BLaER1 (cell line): ENCODE data around the gene MRGPRX3.

Source experiments
- H3K27ac ChIP-seq: shearing (Covaris generic); formaldehyde crosslinking; 2 replicates; pipeline ENCODE4 v1.8.1; 2022
- H3K27me3 ChIP-seq: shearing (Covaris generic); formaldehyde crosslinking; 2 replicates; pipeline ENCODE4 v1.8.1; 2022
- H3K36me3 ChIP-seq: shearing (Covaris generic); formaldehyde crosslinking; 2 replicates; pipeline ENCODE4 v1.8.1; 2022
- H3K4me1 ChIP-seq: shearing (Covaris generic); formaldehyde crosslinking; 2 replicates; pipeline ENCODE4 v1.8.1; 2022
- H3K4me2 ChIP-seq: shearing (Covaris generic); formaldehyde crosslinking; 2 replicates; pipeline ENCODE4 v1.8.1; 2022
- H3K4me3 ChIP-seq: shearing (Covaris generic); formaldehyde crosslinking; 2 replicates; pipeline ENCODE4 v1.8.1; 2022
- H3K9ac ChIP-seq: shearing (Covaris generic); formaldehyde crosslinking; 2 replicates; pipeline ENCODE4 v1.8.1; 2022
- H3K9me3 ChIP-seq: shearing (Covaris generic); formaldehyde crosslinking; 2 replicates; pipeline ENCODE4 v1.8.1; 2022
- H4K20me1 ChIP-seq: shearing (Covaris generic); formaldehyde crosslinking; 2 replicates; pipeline ENCODE4 v1.8.1; 2022
- Cebpa-rat ChIP-seq: shearing (Covaris generic); IDR thresholded peaks from 2 replicates; pipeline ENCODE4 v1.8.1; 2022

The MRGPRX3 gene

DNA sequence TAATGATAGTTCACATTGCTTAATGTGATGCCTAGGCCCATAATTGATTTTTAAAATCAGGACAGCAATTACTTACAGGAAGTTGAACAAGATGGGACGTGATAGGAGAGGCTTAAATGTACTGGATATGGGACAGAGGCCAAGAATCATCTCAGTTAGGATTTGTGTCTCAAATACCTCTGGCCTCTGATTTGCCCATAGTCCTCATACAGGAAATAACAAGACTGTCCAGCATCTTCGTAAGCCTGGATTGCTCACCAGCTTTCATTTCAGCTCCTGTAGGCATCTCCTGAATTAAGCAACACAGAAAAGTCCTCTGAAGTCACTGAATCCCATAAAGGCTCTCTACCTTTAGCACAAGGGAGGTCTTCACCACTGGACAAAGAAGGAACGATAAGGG is at the start of gene MRGPRX3:
Gene MRGPRX3 (plus strand): TSS at position 231 of the 400 bp plus-strand sequence. CDS start 4,632 bp downstream, outside the sequence.
- Histone ChIP-seq H3K27ac (no peak within 1 kb of the TSS), H3K9ac (no peak within 1 kb of the TSS), H3K4me2 (no peak within 1 kb of the TSS), H3K9me3 (peaks cover 8% of the 10 kb centered on the region; the same call in 1 of the 2 replicates), H3K27me3 (no peaks in the 10 kb centered on the region), H4K20me1 (no peaks in the 10 kb centered on the region), H3K4me3 (no peak within 1 kb of the TSS), H3K4me1 (no peaks in the 10 kb centered on the region), H3K36me3 (no peaks in the 10 kb centered on the region)
- TF ChIP-seq Cebpa-rat: no peak

GRCh38 chr11:18088366-18088765 is 44.0 kb upstream of the MRGPRX3 start:
- no peaks in the 10 kb centered on the region for H3K27me3 ChIP-seq
- no peak overlapping the region for H3K4me2 ChIP-seq
- no peak overlapping the region for H3K4me3 ChIP-seq
- peaks cover 96% of the 10 kb centered on the region for H3K36me3 ChIP-seq
- H3K9me3 ChIP-seq: no peaks in the 10 kb centered on the region
- H3K27ac ChIP-seq: no peak overlapping the region
- no peaks in the 10 kb centered on the region for H3K4me1 ChIP-seq
- no peak overlapping the region for H3K9ac ChIP-seq
- 0 out of 2 replicates have a peak, but pooled peaks cover under 1% of the 10 kb centered on the region for H4K20me1 ChIP-seq
- TF ChIP-seq Cebpa-rat: no peak

- Histone ChIP-seq H3K4me1 (no peaks in the 10 kb centered on the region), H3K27ac (no peak overlapping the region), H4K20me1 (0 out of 2 replicates have a peak, but pooled peaks cover 6% of the 10 kb centered on the region), H3K36me3 (peaks cover 96% of the 10 kb centered on the region), H3K9me3 (no peaks in the 10 kb centered on the region), H3K27me3 (no peaks in the 10 kb centered on the region), H3K4me3 (no peak overlapping the region), H3K4me2 (no peak overlapping the region), H3K9ac (no peak overlapping the region)
- no peak for TF ChIP-seq Cebpa-rat
Observed at GRCh38 chr11:18088966-18089365, 43.4 kb upstream of the MRGPRX3 start.

- H3K4me3 ChIP-seq: no peak overlapping the region
- H3K27me3 ChIP-seq: no peaks in the 10 kb centered on the region
- peaks cover 13% of the 10 kb centered on the region; the same call in 1 of the 2 replicates for H4K20me1 ChIP-seq
- H3K9me3 ChIP-seq: no peaks in the 10 kb centered on the region
- H3K4me1 ChIP-seq: no peaks in the 10 kb centered on the region
- no peak overlapping the region for H3K9ac ChIP-seq
- TF ChIP-seq Cebpa-rat: no peak
- no peak overlapping the region for H3K4me2 ChIP-seq
- peaks cover 99% of the 10 kb centered on the region for H3K36me3 ChIP-seq
- no peak overlapping the region for H3K27ac ChIP-seq
Observed at GRCh38 chr11:18091731-18092130, 40.6 kb upstream of the MRGPRX3 start.

- no peak for TF ChIP-seq Cebpa-rat
- no peak overlapping the region for H3K4me2 ChIP-seq
- peaks cover 99% of the 10 kb centered on the region for H3K36me3 ChIP-seq
- H3K4me3 ChIP-seq: no peak overlapping the region
- no peaks in the 10 kb centered on the region for H3K4me1 ChIP-seq
- H3K9ac ChIP-seq: no peak overlapping the region
- no peaks in the 10 kb centered on the region for H3K27me3 ChIP-seq
- H3K9me3 ChIP-seq: no peaks in the 10 kb centered on the region
- H4K20me1 ChIP-seq: peaks cover 35% of the 10 kb centered on the region
- H3K27ac ChIP-seq: no peak overlapping the region
Observed at GRCh38 chr11:18093959-18094358, 38.4 kb upstream of the MRGPRX3 start.

DNA sequence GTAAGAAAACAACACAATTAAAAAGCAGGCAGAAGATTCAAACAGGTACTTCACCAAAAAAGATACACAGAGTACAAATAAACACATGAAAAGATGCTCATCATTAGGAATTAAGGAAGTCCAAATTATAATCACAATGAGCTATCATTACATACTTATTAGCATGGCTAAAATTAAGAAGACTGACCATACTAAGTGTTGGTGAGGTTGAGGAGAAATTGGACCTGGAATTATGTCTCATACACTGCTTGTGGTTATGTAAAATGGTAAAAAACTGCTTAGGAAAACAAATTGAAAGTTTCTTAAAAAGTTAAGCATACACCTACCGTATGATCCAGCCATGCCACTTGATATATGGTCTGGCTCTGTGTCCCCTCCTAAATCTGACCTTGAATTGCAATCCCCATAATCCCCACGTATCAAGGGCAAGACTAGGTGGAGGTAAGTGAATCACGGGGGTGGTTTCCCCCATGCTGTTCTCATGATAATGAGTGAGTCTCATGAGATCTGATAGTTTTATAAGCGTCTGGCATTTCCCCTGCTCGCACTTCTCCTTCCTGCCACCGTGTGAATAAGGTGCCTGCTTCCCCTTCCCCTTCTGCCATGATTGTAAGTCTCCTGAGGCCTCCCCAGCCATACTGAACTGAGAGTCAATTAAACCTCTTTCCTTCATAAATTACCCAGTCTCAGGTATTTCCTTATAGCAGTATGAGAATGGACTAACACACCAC is 31.3 kb upstream of the MRGPRX3 start:
- no peak for TF ChIP-seq Cebpa-rat
- peaks cover 73% of the 10 kb centered on the region for H3K36me3 ChIP-seq
- H3K9me3 ChIP-seq: no peaks in the 10 kb centered on the region
- H3K27ac ChIP-seq: no peak overlapping the region
- no peak overlapping the region for H3K4me3 ChIP-seq
- H4K20me1 ChIP-seq: peaks cover 47% of the 10 kb centered on the region
- peak overlapping the region; percentile 5; the same call in 1 of the 2 replicates for H3K4me2 ChIP-seq
- H3K4me1 ChIP-seq: peaks cover 20% of the 10 kb centered on the region
- H3K27me3 ChIP-seq: no peaks in the 10 kb centered on the region
- no peak overlapping the region for H3K9ac ChIP-seq

DNA sequence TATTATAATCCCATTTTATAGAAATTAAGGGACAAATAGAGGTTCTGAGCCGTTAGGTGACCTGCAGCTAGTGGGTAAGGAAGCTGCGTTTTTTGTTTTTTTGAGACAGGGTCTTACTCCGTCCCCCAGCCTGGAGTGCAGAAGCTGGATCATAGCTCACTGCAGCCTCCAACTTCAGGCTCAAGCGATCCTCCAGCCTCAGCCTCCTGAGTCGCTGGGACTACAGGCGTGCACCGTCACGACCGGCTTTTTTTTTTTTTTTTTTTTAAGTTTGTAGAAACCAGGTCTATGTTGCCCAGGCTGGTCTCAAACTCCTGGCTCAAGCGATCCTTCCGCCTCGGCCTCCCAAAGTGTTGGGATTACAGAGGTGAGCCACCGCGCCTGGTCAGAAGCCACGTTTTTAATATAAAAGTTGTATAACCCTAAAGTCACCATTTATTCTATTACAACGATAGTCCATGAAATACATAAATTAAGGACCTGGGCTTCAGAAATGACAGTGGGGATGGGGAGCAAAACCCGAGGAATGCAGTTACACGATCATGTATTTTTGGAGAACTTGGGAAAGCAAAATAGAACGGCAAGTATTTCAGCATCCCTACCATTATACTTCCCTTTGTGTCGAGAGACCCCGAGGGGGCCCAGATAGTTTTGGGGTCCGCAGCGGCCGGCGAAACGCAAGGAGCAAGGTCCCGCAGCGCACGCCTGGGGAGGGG is 27.1 kb upstream of the MRGPRX3 start:
- peak overlapping the region; percentile 85 for H3K4me2 ChIP-seq
- H4K20me1 ChIP-seq: peaks cover 13% of the 10 kb centered on the region
- H3K27ac ChIP-seq: peak overlapping the region; percentile 93
- no peak for TF ChIP-seq Cebpa-rat
- peak overlapping the region; percentile 96 for H3K9ac ChIP-seq
- no peaks in the 10 kb centered on the region for H3K27me3 ChIP-seq
- peaks cover 20% of the 10 kb centered on the region for H3K4me1 ChIP-seq
- H3K4me3 ChIP-seq: peak overlapping the region; percentile 99
- no peaks in the 10 kb centered on the region for H3K9me3 ChIP-seq
- H3K36me3 ChIP-seq: peaks cover 32% of the 10 kb centered on the region

DNA sequence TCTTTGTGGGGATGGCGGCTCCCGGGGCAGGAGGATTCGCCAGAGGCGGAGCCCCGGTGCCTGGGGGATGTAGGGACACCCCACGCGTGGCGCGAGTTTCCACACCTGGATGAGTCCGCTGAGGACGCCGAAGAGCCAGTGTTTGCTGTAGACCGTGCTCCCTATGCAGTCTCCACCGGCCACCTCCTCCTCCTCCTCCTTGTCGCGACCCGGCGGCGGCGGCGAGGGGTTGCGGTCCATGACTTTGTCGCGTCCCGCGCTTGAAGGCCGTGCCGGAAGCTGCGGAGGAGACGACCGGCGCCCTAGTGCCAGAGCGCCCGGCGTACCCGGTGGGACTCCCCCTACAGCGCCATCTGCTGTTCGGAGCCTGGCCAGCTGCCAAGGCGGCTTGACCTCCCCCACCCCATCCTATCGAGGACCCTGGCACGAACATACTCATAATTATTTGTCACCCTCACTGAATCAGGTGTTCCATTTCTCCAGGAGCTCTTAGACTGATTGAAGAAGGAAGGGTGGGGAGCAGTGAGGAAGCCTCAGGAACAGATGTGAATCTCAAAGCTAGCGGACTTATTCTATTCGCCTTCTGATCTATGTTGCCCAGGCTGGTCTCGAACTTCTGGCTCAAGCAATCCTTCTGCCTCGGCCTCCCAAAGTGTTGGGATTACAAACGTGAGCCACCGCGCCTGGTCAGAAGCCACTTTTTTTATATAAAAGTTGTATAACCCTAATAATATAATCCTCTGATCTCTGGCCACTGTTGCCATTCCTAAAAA is 26.4 kb upstream of the MRGPRX3 start, which contains the start of gene SAAL1:
Gene SAAL1 (minus strand): TSS at position 281 of the 773 bp plus-strand sequence. CDS start 41 bp downstream, at position 240.
- Histone ChIP-seq H3K9ac (peak within 1 kb of the TSS; percentile 96), H3K4me2 (peak within 1 kb of the TSS; percentile 85), H3K36me3 (peaks cover 27% of the 10 kb centered on the region), H3K27me3 (no peaks in the 10 kb centered on the region), H3K4me1 (peaks cover 19% of the 10 kb centered on the region), H3K4me3 (peak within 1 kb of the TSS; percentile 99), H3K9me3 (no peaks in the 10 kb centered on the region), H3K27ac (peak within 1 kb of the TSS; percentile 93), H4K20me1 (peaks cover 7% of the 10 kb centered on the region; the same call in 1 of the 2 replicates)
- no peak for TF ChIP-seq Cebpa-rat

DNA sequence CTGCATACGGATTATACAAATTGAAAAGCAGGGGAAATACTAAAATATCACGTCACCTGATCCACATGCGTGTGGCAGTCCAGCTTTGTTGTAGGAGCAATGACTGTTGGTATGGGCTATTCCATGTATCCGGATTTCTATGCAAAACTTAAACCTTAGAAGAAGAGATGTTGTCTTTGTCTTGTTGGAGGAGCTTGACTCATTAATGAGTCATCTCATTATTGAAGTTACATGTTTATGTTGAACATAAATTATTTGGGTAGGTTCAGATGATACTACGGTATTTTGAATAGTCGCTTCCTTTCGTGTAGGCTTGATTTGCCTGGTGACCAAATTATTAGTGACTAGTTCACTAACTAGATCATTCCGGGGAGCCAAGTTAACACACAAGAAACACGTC is 25.7 kb upstream of the MRGPRX3 start:
- H3K27ac ChIP-seq: no peak overlapping the region
- TF ChIP-seq Cebpa-rat: no peak
- H3K9me3 ChIP-seq: no peaks in the 10 kb centered on the region
- no peak overlapping the region for H3K9ac ChIP-seq
- peaks cover 12% of the 10 kb centered on the region for H3K4me1 ChIP-seq
- no peak overlapping the region for H3K4me3 ChIP-seq
- H3K4me2 ChIP-seq: no peak overlapping the region
- H4K20me1 ChIP-seq: peaks cover 7% of the 10 kb centered on the region; the same call in 1 of the 2 replicates
- peaks cover 20% of the 10 kb centered on the region for H3K36me3 ChIP-seq
- no peaks in the 10 kb centered on the region for H3K27me3 ChIP-seq
